SU-DHL-6 (cell line): ENCODE results near the gene TBX3.

Experiments used
- EZH2phosphoT487 ChIP-seq: fragments of 200-600 bp; sonication (generic), shearing (Covaris generic); conservative IDR thresholded peaks from 2 replicates; pipeline ENCODE4 v1.6.1; 2018; ENCODE audit warnings: mild to moderate bottlenecking, antibody characterized with exemption, low read length, moderate library complexity, mixed read lengths
- TF ChIP-seq, protein P1 (sequence below): fragments of 200-600 bp; sonication (generic); IDR thresholded peaks from one replicate; pipeline ENCODE4 v1.5.1; 2017; ENCODE audit warnings: antibody characterized with exemption, mild to moderate bottlenecking, low read length, moderate library complexity; ENCODE audit not compliant: insufficient read depth, poor library complexity, severe bottlenecking

DNA sequence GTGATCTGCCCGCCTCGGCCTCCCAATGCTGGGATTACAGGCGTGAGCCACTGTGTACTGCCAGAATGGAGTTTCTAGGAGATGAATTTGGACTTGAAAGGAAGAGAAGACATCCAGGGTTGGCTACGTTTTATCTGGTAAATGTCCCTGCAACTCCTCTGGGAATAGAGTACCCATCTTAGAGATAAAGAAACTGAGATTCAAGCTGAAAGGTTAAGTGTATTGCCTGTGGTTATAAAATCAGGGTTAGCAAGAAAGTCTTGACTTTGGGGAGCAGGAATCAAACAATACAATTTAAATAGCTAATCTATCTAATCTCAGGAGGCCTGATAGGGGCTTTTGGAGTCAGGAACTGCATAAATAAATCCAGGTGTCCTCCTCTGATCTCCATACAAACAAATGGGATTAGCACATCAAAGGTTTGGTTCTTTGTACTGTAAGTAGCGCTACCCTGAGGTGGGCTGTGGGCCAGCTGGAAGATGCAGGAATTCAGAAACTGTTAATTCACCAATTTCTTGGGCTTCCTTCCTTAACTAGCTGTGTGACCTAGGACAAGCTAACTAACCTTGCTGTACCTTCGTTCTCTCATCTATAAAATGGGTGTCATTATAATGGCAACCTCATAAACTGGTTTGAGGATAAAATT, 45.1 kb downstream of the TBX3 start:
- TF ChIP-seq, protein P1, sequence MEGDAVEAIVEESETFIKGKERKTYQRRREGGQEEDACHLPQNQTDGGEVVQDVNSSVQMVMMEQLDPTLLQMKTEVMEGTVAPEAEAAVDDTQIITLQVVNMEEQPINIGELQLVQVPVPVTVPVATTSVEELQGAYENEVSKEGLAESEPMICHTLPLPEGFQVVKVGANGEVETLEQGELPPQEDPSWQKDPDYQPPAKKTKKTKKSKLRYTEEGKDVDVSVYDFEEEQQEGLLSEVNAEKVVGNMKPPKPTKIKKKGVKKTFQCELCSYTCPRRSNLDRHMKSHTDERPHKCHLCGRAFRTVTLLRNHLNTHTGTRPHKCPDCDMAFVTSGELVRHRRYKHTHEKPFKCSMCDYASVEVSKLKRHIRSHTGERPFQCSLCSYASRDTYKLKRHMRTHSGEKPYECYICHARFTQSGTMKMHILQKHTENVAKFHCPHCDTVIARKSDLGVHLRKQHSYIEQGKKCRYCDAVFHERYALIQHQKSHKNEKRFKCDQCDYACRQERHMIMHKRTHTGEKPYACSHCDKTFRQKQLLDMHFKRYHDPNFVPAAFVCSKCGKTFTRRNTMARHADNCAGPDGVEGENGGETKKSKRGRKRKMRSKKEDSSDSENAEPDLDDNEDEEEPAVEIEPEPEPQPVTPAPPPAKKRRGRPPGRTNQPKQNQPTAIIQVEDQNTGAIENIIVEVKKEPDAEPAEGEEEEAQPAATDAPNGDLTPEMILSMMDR = no peak
- no peak for TF ChIP-seq EZH2phosphoT487
